K562 (cell line): ENCODE measurements around the gene UNKL. TPM values are rescaled to one million over a fixed set of nuclear protein-coding genes. Genes with fewer than 3 reads are reported as not detected.

Source experiments
- ATF2 ChIP-seq: sonication (generic); formaldehyde crosslinking; IDR thresholded peaks from 2 replicates; pipeline ENCODE4 v1.8.1; 2022; ENCODE audit warnings: missing genetic modification reagents
- CCNT2 ChIP-seq: IDR thresholded peaks from 2 replicates; pipeline ENCODE4 v1.6.1; 2011; ENCODE audit warnings: borderline replicate concordance, low read depth, mild to moderate bottlenecking, moderate library complexity, mixed read lengths, low read length; ENCODE audit not compliant: insufficient read length; ENCODE audit errors: extremely low read depth
- ELK3 ChIP-seq: fragments of 450-650 bp; formaldehyde crosslinking; IDR thresholded peaks from 2 replicates; pipeline ENCODE4 v1.4.0; 2020; ENCODE audit warnings: mild to moderate bottlenecking
- FOXA1 ChIP-seq: fragments of 450-650 bp; IDR thresholded peaks from 2 replicates; pipeline ENCODE4 v1.6.1; 2016; ENCODE audit warnings: mild to moderate bottlenecking, borderline replicate concordance
- MNT ChIP-seq, 2 experiments: fragments of 450-650 bp; conservative IDR thresholded peaks; 2 replicates each; pipeline ENCODE4 v1.6.1; 2017; ENCODE audit warnings: mild to moderate bottlenecking in 2 of 2, moderate library complexity in 2 of 2
- ZNF695 ChIP-seq: fragments of 450-650 bp; formaldehyde crosslinking; IDR thresholded peaks from 2 replicates; pipeline ENCODE4 v1.4.0; 2020; ENCODE audit warnings: mild to moderate bottlenecking, moderate library complexity
- polyA plus RNA-seq, 8 experiments: library from polyadenylated mRNA; depleted of rRNA in 4 of 8; stranded (reverse) in 5 of 8; unstranded in 3 of 8; fragments of >200 nt; fragmentation: Nextera tagmentation in 2 of 8; fragmentation: Illumina TruSeq in 1 of 8; extraction: Ambion mirVana in 2 of 8; extraction: Trizol in 1 of 8; gene quantifications; 2 replicates each; pipeline versions ENCODE4 v1.2.1 to v1.2.3, GENCODE V29; 2011 to 2014; ENCODE audit warnings: inconsistent platforms in 1 of 8, missing spikeins in 1 of 8
- total RNA-seq, 7 experiments: library from RNA; depleted of rRNA in 6 of 7; stranded (reverse); fragments of >200 nt in 6 of 7; fragmentation: Illumina TruSeq in 2 of 7; extraction: Trizol in 2 of 7; gene quantifications; 2 replicates each; pipeline versions ENCODE4 v1.2.1 to v1.2.3, GENCODE V29; 2011 to 2021; ENCODE audit warnings: low replicate concordance in 1 of 7
- TF ChIP-seq, protein P1 (sequence below), 2 experiments: IDR thresholded peaks; 2 replicates each; pipeline ENCODE4 v1.6.1; 2011; ENCODE audit warnings: borderline replicate concordance in 1 of 2, control low read depth in 1 of 2, low read depth in 1 of 2, low read length in 1 of 2, mild to moderate bottlenecking in 1 of 2, mixed read lengths in 1 of 2, moderate library complexity in 1 of 2; ENCODE audit not compliant: insufficient read depth in 1 of 2, insufficient read length in 1 of 2, poor library complexity in 1 of 2, severe bottlenecking in 1 of 2; ENCODE audit errors: extremely low read depth in 1 of 2

Gene UNKL
- total and polyA plus RNA-seq, 9 of the 15 experiments (the other 6 are each of a cell fraction or from before 2014, with no cell fraction given), result 0.37 to 30.2 (median 5.1) TPM

DNA sequence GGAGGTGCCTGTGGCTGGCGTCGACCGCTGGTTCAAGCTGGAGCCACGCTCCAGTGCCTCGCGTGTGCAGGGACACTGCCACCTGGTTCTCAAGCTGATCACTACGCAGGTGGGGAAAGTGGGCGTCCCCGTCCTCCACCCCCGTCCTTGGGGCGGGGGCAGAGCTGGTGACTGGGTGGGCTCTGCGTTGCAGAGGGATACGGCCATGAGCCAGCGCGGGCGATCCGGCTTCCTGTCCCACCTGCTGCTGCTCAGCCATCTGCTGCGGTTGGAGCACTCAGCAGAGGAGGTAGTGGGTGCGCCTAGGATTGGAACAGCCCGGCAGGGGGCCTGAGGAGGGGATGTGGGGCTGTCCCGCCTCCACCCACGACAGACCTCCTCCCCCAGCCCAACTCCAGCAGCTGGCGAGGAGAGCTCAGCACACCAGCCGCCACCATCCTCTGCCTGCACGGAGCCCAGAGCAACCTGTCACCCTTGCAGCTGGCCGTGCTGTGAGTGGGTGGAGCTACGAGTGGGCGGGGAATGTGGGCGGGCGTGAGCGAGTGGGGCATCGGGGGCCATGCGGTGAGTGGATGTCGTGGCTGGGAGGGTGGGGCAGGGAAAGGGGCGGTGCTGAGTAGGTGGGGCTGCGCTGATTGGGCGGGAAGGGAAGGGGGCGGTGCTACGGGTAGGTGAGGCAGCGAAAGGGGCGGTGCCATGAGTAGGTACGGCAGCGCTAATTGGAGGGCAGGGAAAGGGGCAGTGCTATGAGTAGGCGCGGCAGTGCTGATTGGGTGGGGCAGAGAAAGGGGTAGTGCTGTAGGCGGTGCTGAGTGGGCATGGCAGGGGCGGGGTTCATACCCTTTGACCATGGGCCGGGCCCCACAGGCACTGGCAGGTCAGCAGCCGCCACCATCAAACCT lies 71.7 kb downstream of the UNKL start (continued):
- TF ChIP-seq ATF2 (no peak), CCNT2 (peak; percentile 17), ELK3 (no peak), MNT (conservative IDR thresholded peaks at IDR 0.05) (peak in 1 of 2 experiments; percentile 61; a peak in 3 of 4 replicates), FOXA1 (no peak), ZNF695 (CRISPR knock-in tag) (no peak)
- TF ChIP-seq, protein P1, sequence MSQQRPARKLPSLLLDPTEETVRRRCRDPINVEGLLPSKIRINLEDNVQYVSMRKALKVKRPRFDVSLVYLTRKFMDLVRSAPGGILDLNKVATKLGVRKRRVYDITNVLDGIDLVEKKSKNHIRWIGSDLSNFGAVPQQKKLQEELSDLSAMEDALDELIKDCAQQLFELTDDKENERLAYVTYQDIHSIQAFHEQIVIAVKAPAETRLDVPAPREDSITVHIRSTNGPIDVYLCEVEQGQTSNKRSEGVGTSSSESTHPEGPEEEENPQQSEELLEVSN (IDR thresholded peaks at IDR 0.05; ENCODE audit: borderline replicate concordance in 1 of 2, extremely low read depth in 1 of 2, insufficient read depth in 1 of 2, insufficient read length in 1 of 2, low read depth in 1 of 2, low read length in 1 of 2, poor library complexity in 1 of 2, severe bottlenecking in 1 of 2), result peak in 1 of 2 experiments; percentile 39
